T-helper 1 cell treated with Interleukin-12 subunit alpha and Interleukin-12 subunit beta and Interleukin-4 antibody, amounts not matched to agents 30 ng/mL and 1 ng/mL, for 36 hours (primary cell): ENCODE measurements around the gene COG5. TPM values are rescaled to one million over a fixed set of nuclear protein-coding genes. Genes with fewer than 3 reads are reported as not detected.

Source experiments
- intact Hi-C: fragments of 100-400 bp; cut with micrococcal nuclease; formaldehyde crosslinking; loops from one replicate; pipeline ENCODE4 v1.15.1; 2024
- total RNA-seq: library from RNA; stranded (reverse); gene quantifications from 2 replicates; pipeline ENCODE4 v1.2.3, GENCODE V29; 2022

Gene COG5
- total RNA-seq, 1 donor from 2014 or later: 47.8 TPM

- intact Hi-C loops: no loop called here
These were observed 95.7 kb downstream of the COG5 start for GRCh38 chr7:107467972-107468371.

- intact Hi-C loops: loop anchor here (2.0 to 5.0 kb wide), 2 partner anchors 118 to 682 kb away; partner anchors contain the start of gene BCAP29
These were observed 99.0 kb downstream of the COG5 start for GRCh38 chr7:107464666-107465226.

GRCh38 chr7:107463139-107464078 is 100.3 kb downstream of the COG5 start:
- intact Hi-C loops: loop anchor here (1.0 to 5.0 kb wide), 11 partner anchors 38 to 683 kb away; partner anchors contain the start of genes BCAP29 and DLD

GRCh38 chr7:107461938-107462533 is 101.7 kb downstream of the COG5 start:
- intact Hi-C loops: loop anchor here (2.0 to 5.0 kb wide), 2 partner anchors 120 to 217 kb away; partner anchors contain the start of gene BCAP29

GRCh38 chr7:107453388-107453787 is 110.3 kb downstream of the COG5 start:
- intact Hi-C loops: no loop called here

GRCh38 chr7:107450970-107451369 is 112.8 kb downstream of the COG5 start:
- intact Hi-C loops: no loop called here

- intact Hi-C loops: no loop called here
These were observed 116.7 kb downstream of the COG5 start for GRCh38 chr7:107446988-107447387.

GRCh38 chr7:107446531-107446930 is 117.2 kb downstream of the COG5 start:
- intact Hi-C loops: no loop called here

GRCh38 chr7:107442678-107443077 is 121.0 kb downstream of the COG5 start:
- intact Hi-C loops: no loop called here

GRCh38 chr7:107441581-107442422 is 121.9 kb downstream of the COG5 start:
- intact Hi-C loops: no loop called here

- intact Hi-C loops: no loop called here
These were observed 124.7 kb downstream of the COG5 start for GRCh38 chr7:107439025-107439424.

GRCh38 chr7:107435749-107436148 is 128.0 kb downstream of the COG5 start:
- intact Hi-C loops: no loop called here

GRCh38 chr7:107432261-107432660 is 131.5 kb downstream of the COG5 start:
- intact Hi-C loops: no loop called here

GRCh38 chr7:107430057-107430456 is 133.7 kb downstream of the COG5 start:
- intact Hi-C loops: no loop called here

GRCh38 chr7:107428642-107429041 is 135.1 kb downstream of the COG5 start:
- intact Hi-C loops: no loop called here

- intact Hi-C loops: no loop called here
These were observed 136.3 kb downstream of the COG5 start for GRCh38 chr7:107427462-107427861.

GRCh38 chr7:107414198-107414597 is 149.5 kb downstream of the COG5 start:
- intact Hi-C loops: no loop called here

- intact Hi-C loops: no loop called here
These were observed 155.4 kb downstream of the COG5 start for GRCh38 chr7:107408349-107408748.

GRCh38 chr7:107405559-107405958 is 158.2 kb downstream of the COG5 start:
- intact Hi-C loops: no loop called here

- intact Hi-C loops: no loop called here
These were observed 158.8 kb downstream of the COG5 start for GRCh38 chr7:107404740-107405537.
